Gastroesophageal sphincter (tissue), 4 donors: ENCODE data around the gene ERMN. TPM values are rescaled to one million over a fixed set of nuclear protein-coding genes. Genes with fewer than 3 reads are reported as not detected.

Experiments
- ATAC-seq: fragments of 150-250 bp; one replicate; pipeline ENCODE4 v1.9.1; 2016; ENCODE audit warnings: mild to moderate bottlenecking, moderate library complexity
- H3K27ac ChIP-seq, 4 donors: fragments of 200-600 bp; sonication (generic) in 3 of 4; 1 replicate in 3 of 4; 2 replicates in 1 of 4; pipeline ENCODE4 v1.5.1; 2016 to 2019
- H3K27me3 ChIP-seq: fragments of 200-600 bp; sonication (generic); one replicate; pipeline ENCODE4 v1.5.1; 2019
- H3K36me3 ChIP-seq, 2 donors: fragments of 200-600 bp; sonication (generic); one replicate each; pipeline ENCODE4 v1.5.1; 2019; ENCODE audit warnings: control low read depth in 1 of 2
- H3K4me1 ChIP-seq, 3 donors: fragments of 200-600 bp; sonication (generic); 1 replicate in 2 of 3; 2 replicates in 1 of 3; pipeline ENCODE4 v1.5.1; 2016 to 2019; ENCODE audit warnings: control low read depth in 2 of 3
- H3K4me3 ChIP-seq, 2 donors: fragments of 200-600 bp; sonication (generic); one replicate each; pipeline ENCODE4 v1.5.1; 2019; ENCODE audit warnings: mild to moderate bottlenecking in 1 of 2, moderate library complexity in 1 of 2
- H3K9me3 ChIP-seq, 3 donors: fragments of 200-600 bp; sonication (generic); one replicate each; pipeline ENCODE4 v1.5.1; 2017 to 2019; ENCODE audit warnings: control low read depth in 2 of 3
- CTCF ChIP-seq, 4 experiments: fragments of 200-600 bp in 2 of 4; fragments of 450-650 bp in 2 of 4; sonication (generic) in 1 of 4; IDR thresholded peaks; one replicate each; pipeline ENCODE4 v1.5.1; 2017 to 2019; ENCODE audit warnings: antibody characterized with exemption in 4 of 4, mild to moderate bottlenecking in 2 of 4, moderate library complexity in 2 of 4
- EP300 ChIP-seq: sonication (generic); formaldehyde crosslinking; IDR thresholded peaks from one replicate; pipeline ENCODE4 v1.6.1; 2017; ENCODE audit warnings: antibody characterized with exemption, mild to moderate bottlenecking
- POLR2A ChIP-seq, 2 donors: fragments of 450-650 bp; IDR thresholded peaks; one replicate each; pipeline ENCODE4 v1.6.1; 2017; ENCODE audit warnings: antibody characterized with exemption in 2 of 2, mild to moderate bottlenecking in 2 of 2, moderate library complexity in 1 of 2
- POLR2AphosphoS5 ChIP-seq: sonication (generic); formaldehyde crosslinking; IDR thresholded peaks from one replicate; pipeline ENCODE4 v1.6.1; 2017; ENCODE audit warnings: antibody characterized with exemption
- WGBS, 2 donors: methylation state at CpG; one replicate each; pipeline ENCODE4 v1.1.5; 2018; ENCODE audit warnings: low coverage in 1 of 2; 5-methylcytosine and 5-hydroxymethylcytosine counted together
- total RNA-seq, 4 donors: library from RNA; depleted of rRNA; stranded (reverse); fragments of >200 nt; gene quantifications; one replicate each; pipeline ENCODE4 v1.1.0, GENCODE V29; 2016

The ERMN gene
- total RNA-seq, 4 donors from 2014 or later = 0.13 TPM; not detected in 3

- Histone ChIP-seq H3K4me3 (no peak overlapping the region), H3K36me3 (no peaks in the 10 kb centered on the region), H3K9me3 (no peaks in the 10 kb centered on the region), H3K27ac (no peak overlapping the region), H3K27me3 (no peaks in the 10 kb centered on the region), H3K4me1 (no peaks in the 10 kb centered on the region)
- ATAC-seq = no peak
- TF ChIP-seq CTCF (IDR thresholded peaks at IDR 0.05) = no peak
- no peak for TF ChIP-seq EP300
- no peak for TF ChIP-seq POLR2A (IDR thresholded peaks at IDR 0.05)
- no peak for TF ChIP-seq POLR2AphosphoS5
- 62 to 65% methylated on average over 2 to 3 of the region's 3 CpGs for WGBS, 2 donors
Measured at GRCh38 chr2:157337978-157338377, 12.4 kb upstream of the ERMN start.

GRCh38 chr2:157336137-157337010 is 10.8 kb upstream of the ERMN start:
- TF ChIP-seq CTCF (IDR thresholded peaks at IDR 0.05) = peak; percentile 32 to 56 (median 38)
- no peak for TF ChIP-seq POLR2A (IDR thresholded peaks at IDR 0.05)
- ATAC-seq = no peak
- WGBS, 2 donors = 37 to 51% methylated on average over 8 of the region's 8 CpGs

GRCh38 chr2:157334797-157335196 is 9.2 kb upstream of the ERMN start:
- TF ChIP-seq CTCF (IDR thresholded peaks at IDR 0.05) = no peak
- no peak for TF ChIP-seq POLR2AphosphoS5
- no peak for TF ChIP-seq EP300
- TF ChIP-seq POLR2A (IDR thresholded peaks at IDR 0.05) = no peak
- Histone ChIP-seq H3K36me3 (no peaks in the 10 kb centered on the region), H3K4me1 (no peaks in the 10 kb centered on the region), H3K27ac (no peak overlapping the region), H3K27me3 (no peaks in the 10 kb centered on the region), H3K4me3 (no peak overlapping the region), H3K9me3 (no peaks in the 10 kb centered on the region)
- no peak for ATAC-seq
- WGBS, 2 donors = 74 to 88% methylated on average over 2 to 3 of the region's 3 CpGs

More at GRCh38 chr2:157336137-157337010, 10.8 kb upstream of the ERMN start:
- Histone ChIP-seq H3K4me3 (no peak overlapping the region), H3K27me3 (no peaks in the 10 kb centered on the region), H3K9me3 (no peaks in the 10 kb centered on the region), H3K4me1 (no peaks in the 10 kb centered on the region), H3K36me3 (no peaks in the 10 kb centered on the region), H3K27ac (no peak overlapping the region)

GRCh38 chr2:157334335-157334734 is 8.7 kb upstream of the ERMN start:
- ATAC-seq = no peak
- no peaks in the 10 kb centered on the region for H3K4me1 ChIP-seq
- H3K27ac ChIP-seq = no peak overlapping the region
- no peaks in the 10 kb centered on the region for H3K36me3 ChIP-seq
- H3K27me3 ChIP-seq = no peaks in the 10 kb centered on the region
- no peaks in the 10 kb centered on the region for H3K9me3 ChIP-seq
- WGBS, 2 donors = 78 to 83% methylated on average over 4 of the region's 4 CpGs
- H3K4me3 ChIP-seq = no peak overlapping the region
- TF ChIP-seq POLR2A (IDR thresholded peaks at IDR 0.05) = no peak
- no peak for TF ChIP-seq CTCF (IDR thresholded peaks at IDR 0.05)

- no peaks in the 10 kb centered on the region for H3K4me1 ChIP-seq
- ATAC-seq = no peak
- H3K27me3 ChIP-seq = no peaks in the 10 kb centered on the region
- H3K27ac ChIP-seq = no peak overlapping the region
- no peaks in the 10 kb centered on the region for H3K36me3 ChIP-seq
- H3K9me3 ChIP-seq = no peaks in the 10 kb centered on the region
- no peak overlapping the region for H3K4me3 ChIP-seq
- TF ChIP-seq EP300 = no peak
- TF ChIP-seq CTCF (IDR thresholded peaks at IDR 0.05) = no peak
- no peak for TF ChIP-seq POLR2AphosphoS5
- no peak for TF ChIP-seq POLR2A (IDR thresholded peaks at IDR 0.05)
- WGBS, 2 donors = 97 to 100% methylated on average over 2 of the region's 2 CpGs
Measured at GRCh38 chr2:157333304-157334047, 7.9 kb upstream of the ERMN start.
